Ovary (tissue), 9 donors: Measurements from ENCODE around the gene NT5DC3. TPM values are rescaled to one million over a fixed set of nuclear protein-coding genes. Genes with fewer than 3 reads are reported as not detected.

Source experiments
- DNase-seq, 5 donors: peaks; one replicate each; pipeline ENCODE4 v3.0.0-alpha.2; 2019 to 2020
- H3K27ac ChIP-seq, 2 donors: fragments of 200-600 bp; one replicate each; pipeline versions ENCODE4 v1.5.1 to v1.8.0; 2019 to 2022
- H3K27me3 ChIP-seq: fragments of 200-600 bp; one replicate; pipeline ENCODE4 v1.8.0; 2022
- H3K36me3 ChIP-seq: fragments of 200-600 bp; sonication (generic); one replicate; pipeline ENCODE4 v1.5.1; 2019
- H3K4me1 ChIP-seq: one replicate; pipeline ENCODE4 v1.8.1; 2013; ENCODE audit warnings: mild to moderate bottlenecking, moderate library complexity; ENCODE audit not compliant: insufficient read depth
- H3K4me3 ChIP-seq: fragments of 200-600 bp; sonication (generic); one replicate; pipeline ENCODE4 v1.5.1; 2017
- H3K9me3 ChIP-seq, 2 donors: fragments of 200-600 bp in 1 of 2; sonication (generic) in 1 of 2; one replicate each; pipeline versions ENCODE4 v1.5.1 to v1.8.1; 2013 to 2019; ENCODE audit warnings: mild to moderate bottlenecking in 1 of 2, moderate library complexity in 1 of 2
- CTCF ChIP-seq, 3 donors: fragments of 450-650 bp in 2 of 3; fragments of 200-600 bp in 1 of 3; IDR thresholded peaks; one replicate each; pipeline versions ENCODE4 v1.5.1 to v1.8.0; 2016 to 2022; ENCODE audit warnings: antibody characterized with exemption in 3 of 3, mild to moderate bottlenecking in 1 of 3
- EP300 ChIP-seq: sonication (generic); formaldehyde crosslinking; IDR thresholded peaks from one replicate; pipeline ENCODE4 v1.6.1; 2017; ENCODE audit warnings: antibody characterized with exemption
- POLR2A ChIP-seq: fragments of 450-650 bp; IDR thresholded peaks from one replicate; pipeline ENCODE4 v1.6.1; 2017; ENCODE audit warnings: antibody characterized with exemption, mild to moderate bottlenecking, moderate library complexity
- WGBS, 3 donors: extraction: QIAGEN DNeasy Blood & Tissue Kit in 1 of 3; methylation state at CpG; one replicate each; pipeline versions ENCODE4 v1.1.5 to v1.1.7; 2013 to 2017; 5-methylcytosine and 5-hydroxymethylcytosine counted together
- intact Hi-C, 4 donors: fragments of 100-400 bp; cut with DNase I; formaldehyde crosslinking; loops; one replicate each; pipeline versions ENCODE4 v1.11.0 to v1.15.1; 2022 to 2023
- polyA plus RNA-seq, 2 donors: library from polyadenylated mRNA; stranded (reverse); fragments of 200-250 nt in 1 of 2; fragments of 350-450 nt in 1 of 2; fragmentation: Illumina TruSeq in 1 of 2; extraction: RNeasy Lipid Tissue Mini Kit (QIAGEN cat#74804) in 1 of 2; gene quantifications; one replicate each; pipeline ENCODE4 v1.2.3, GENCODE V29; 2013 to 2014
- total RNA-seq, 7 donors: library from RNA; depleted of rRNA in 2 of 7; stranded (reverse); fragments of >200 nt in 2 of 7; fragmentation: NEBNext Ultra II Directional in 3 of 7; extraction: Animal tissue kit (Norgen Biotek cat#: 25700) in 3 of 7; gene quantifications; one replicate each; pipeline versions ENCODE4 v1.1.0 to v1.2.4, GENCODE V29; 2016 to 2023
- donor health status: DM: no; HTN: no; CAD: no; lungs with moderate emphysema.
- donor health status: DM: no; HTN: no; CAD: no.
- donor health status: Bipolar disorder and iron deficiency.
- donor health status: DM: yes; HTN: yes; CAD: no.
- donor health status: DM: no; HTN: no; CAD: no.
- donor health status: DM: yes; HTN: yes; CAD: no.

Gene NT5DC3
- total and polyA plus RNA-seq, 9 donors = 1.8 to 9.3 (median 7.1) TPM

GRCh38 chr12:103766028-103766427, 75.0 kb downstream of the NT5DC3 start:
- Histone ChIP-seq H3K36me3 (no peaks in the 10 kb centered on the region), H3K4me3 (no peak overlapping the region), H3K9me3 (no peaks in the 10 kb centered on the region), H3K4me1 (no peaks in the 10 kb centered on the region), H3K27me3 (no peaks in the 10 kb centered on the region), H3K27ac (no peak overlapping the region)
- no peak for DNase-seq
- intact Hi-C loops = no loop called here
- TF ChIP-seq EP300 (no peak), POLR2A (no peak), CTCF (IDR thresholded peaks at IDR 0.05) (no peak)
- 85 to 95% (median 89%) methylated on average over 6 of the region's 6 CpGs for WGBS, 3 donors

GRCh38 chr12:103765322-103765721, 75.7 kb downstream of the NT5DC3 start:
- H3K4me3 ChIP-seq = no peak overlapping the region
- H3K9me3 ChIP-seq = no peaks in the 10 kb centered on the region
- DNase-seq = no peak
- no peaks in the 10 kb centered on the region for H3K4me1 ChIP-seq
- 95 to 98% (median 96%) methylated on average over 5 of the region's 5 CpGs for WGBS, 3 donors
- intact Hi-C loops = no loop called here
- H3K27me3 ChIP-seq = no peaks in the 10 kb centered on the region
- no peak for TF ChIP-seq POLR2A
- TF ChIP-seq EP300 = no peak
- TF ChIP-seq CTCF (IDR thresholded peaks at IDR 0.05) = no peak
- H3K27ac ChIP-seq = no peak overlapping the region
- H3K36me3 ChIP-seq = no peaks in the 10 kb centered on the region

- H3K27me3 ChIP-seq = no peaks in the 10 kb centered on the region
- no peak overlapping the region for H3K27ac ChIP-seq
- WGBS, 3 donors = 85 to 90% (median 85%) methylated on average over 5 of the region's 5 CpGs
- H3K36me3 ChIP-seq = no peaks in the 10 kb centered on the region
- TF ChIP-seq POLR2A = no peak
- TF ChIP-seq EP300 = no peak
- no peak for TF ChIP-seq CTCF (IDR thresholded peaks at IDR 0.05)
- intact Hi-C loops = no loop called here
- no peaks in the 10 kb centered on the region for H3K4me1 ChIP-seq
- no peak for DNase-seq
- no peak overlapping the region for H3K4me3 ChIP-seq
- H3K9me3 ChIP-seq = no peaks in the 10 kb centered on the region
These were observed 78.6 kb downstream of the NT5DC3 start for GRCh38 chr12:103762473-103762872.

GRCh38 chr12:103758310-103759089, 82.5 kb downstream of the NT5DC3 start:
- no peak overlapping the region for H3K4me3 ChIP-seq
- intact Hi-C loops = no loop called here
- no peaks in the 10 kb centered on the region for H3K9me3 ChIP-seq
- no peaks in the 10 kb centered on the region for H3K4me1 ChIP-seq
- TF ChIP-seq EP300 = no peak
- no peak for TF ChIP-seq CTCF (IDR thresholded peaks at IDR 0.05)
- no peak for TF ChIP-seq POLR2A
- H3K36me3 ChIP-seq = no peaks in the 10 kb centered on the region
- no peaks in the 10 kb centered on the region for H3K27me3 ChIP-seq
- H3K27ac ChIP-seq = no peak overlapping the region
- WGBS, 3 donors = 87 to 90% (median 89%) methylated on average over 10 of the region's 10 CpGs
- DNase-seq = no peak
